Cardiac fibroblast (primary cell): Measurements from ENCODE around the gene RAB30.

Experiments used
- DNase-seq, 2 donors: peaks; one replicate each; pipeline versions ENCODE4 v3.0.0 to v3.0.0-alpha.2; 2010; ENCODE audit warnings: low read depth in 2 of 2
- H3K4me3 ChIP-seq, 2 donors: replicated peaks in 1 of 2; 1 replicate in 1 of 2; 2 replicates in 1 of 2; pipeline ENCODE4 v1.5.1; 2011; ENCODE audit warnings: low read depth in 2 of 2, low read length in 2 of 2, mild to moderate bottlenecking in 2 of 2, moderate library complexity in 1 of 2
- CTCF ChIP-seq: IDR thresholded peaks from one replicate; pipeline ENCODE4 v1.5.1; 2011; ENCODE audit warnings: low read depth, mild to moderate bottlenecking, low read length, inconsistent platforms

Gene RAB30

DNA sequence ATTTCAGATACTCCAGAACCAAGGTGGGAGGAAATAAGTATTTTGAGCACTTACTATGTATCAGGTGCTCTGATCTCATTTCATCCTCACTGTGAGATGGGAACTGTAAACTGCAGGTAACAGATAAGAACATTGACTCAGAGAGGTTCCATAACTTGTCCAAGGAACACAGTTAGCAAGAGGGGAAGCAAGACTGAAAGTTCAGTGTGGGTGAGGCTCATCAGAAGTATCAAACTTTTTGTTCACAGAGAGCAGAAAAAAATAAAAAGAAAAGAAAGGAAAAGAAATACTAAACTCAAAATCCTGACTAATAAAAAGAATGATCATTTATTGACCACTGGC is 37.1 kb downstream of the RAB30 start:
- no peak for DNase-seq
- no peak overlapping the region for H3K4me3 ChIP-seq
- no peak for TF ChIP-seq CTCF

- H3K4me3 ChIP-seq, result peak overlapping the region; percentile 8 to 26
- peak; percentile 73 to 85 for DNase-seq
These were observed 37.6 kb downstream of the RAB30 start for GRCh38 chr11:83033972-83034672.

GRCh38 chr11:83033371-83033770 is 38.3 kb downstream of the RAB30 start:
- no peak for TF ChIP-seq CTCF
- no peak for DNase-seq
- H3K4me3 ChIP-seq, result peak overlapping the region in 1 of 2 donors; percentile 26

More at GRCh38 chr11:83033972-83034672, 37.6 kb downstream of the RAB30 start:
- no peak for TF ChIP-seq CTCF

DNA sequence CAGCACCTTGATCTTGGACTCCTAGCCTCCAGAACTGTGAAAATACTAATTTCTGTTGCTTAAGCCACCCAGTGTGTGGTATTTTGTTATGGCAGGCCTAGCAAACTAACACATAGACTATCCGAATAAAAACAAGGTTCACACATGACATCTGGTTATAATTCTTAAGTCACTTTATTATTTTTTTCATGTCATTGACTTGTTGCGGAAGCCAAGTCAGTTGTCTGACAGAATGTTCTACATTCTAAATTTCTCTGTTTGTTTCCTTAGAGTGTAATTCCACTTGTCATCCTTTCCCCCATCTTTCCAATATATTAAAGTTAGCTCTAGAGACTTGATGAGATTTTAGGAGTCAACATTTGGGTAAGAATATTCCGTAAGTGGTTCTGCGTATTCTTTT is 40.6 kb downstream of the RAB30 start:
- DNase-seq, result no peak
- no peak for TF ChIP-seq CTCF
- H3K4me3 ChIP-seq, result no peak overlapping the region

GRCh38 chr11:83027794-83028193 is 43.9 kb downstream of the RAB30 start:
- TF ChIP-seq CTCF, result no peak
- no peak for DNase-seq
- no peak overlapping the region for H3K4me3 ChIP-seq

- DNase-seq, result no peak
- no peak for TF ChIP-seq CTCF
These were observed 44.4 kb downstream of the RAB30 start for GRCh38 chr11:83027289-83027688.

GRCh38 chr11:83026229-83026628 is 45.5 kb downstream of the RAB30 start:
- no peak for TF ChIP-seq CTCF
- no peak for DNase-seq
- H3K4me3 ChIP-seq, result no peak overlapping the region

More at GRCh38 chr11:83027289-83027688, 44.4 kb downstream of the RAB30 start:
- H3K4me3 ChIP-seq, result no peak overlapping the region
